ENCODE measurements around the gene CDC42SE2.

DNA sequence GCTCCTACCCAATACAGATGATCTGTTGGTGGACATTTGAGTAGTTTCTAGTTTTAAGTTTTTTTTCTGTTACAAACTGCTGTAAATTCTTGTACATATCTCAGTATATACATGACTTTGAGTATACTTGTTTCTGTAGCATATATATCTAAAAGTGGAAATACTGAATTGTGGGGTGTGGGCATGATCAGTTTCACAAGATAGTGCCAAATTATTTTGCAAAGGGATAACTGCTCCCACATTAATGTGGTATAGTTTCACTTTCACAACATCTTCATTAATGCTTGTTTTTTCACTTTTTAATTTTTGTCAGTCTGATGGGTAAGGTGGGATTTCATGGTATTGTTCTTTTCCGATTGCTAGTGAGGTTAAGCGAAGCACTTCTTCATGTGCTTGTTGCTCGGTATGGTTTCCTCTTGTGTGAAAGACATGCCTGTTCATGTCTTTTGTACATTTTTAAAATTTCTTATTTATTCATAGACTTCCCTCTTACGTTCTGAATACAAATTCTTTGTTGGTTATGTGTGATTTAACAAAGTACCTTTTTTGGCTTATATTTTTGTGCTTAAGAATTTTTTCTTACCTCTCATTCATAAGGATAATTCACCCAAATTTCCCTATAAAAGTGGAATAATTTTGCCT, 103.5 kb downstream of the CDC42SE2 start:
- TF ChIP-seq POLR2A (IDR thresholded peaks at IDR 0.05) = no peak
- TF ChIP-seq, protein P1, sequence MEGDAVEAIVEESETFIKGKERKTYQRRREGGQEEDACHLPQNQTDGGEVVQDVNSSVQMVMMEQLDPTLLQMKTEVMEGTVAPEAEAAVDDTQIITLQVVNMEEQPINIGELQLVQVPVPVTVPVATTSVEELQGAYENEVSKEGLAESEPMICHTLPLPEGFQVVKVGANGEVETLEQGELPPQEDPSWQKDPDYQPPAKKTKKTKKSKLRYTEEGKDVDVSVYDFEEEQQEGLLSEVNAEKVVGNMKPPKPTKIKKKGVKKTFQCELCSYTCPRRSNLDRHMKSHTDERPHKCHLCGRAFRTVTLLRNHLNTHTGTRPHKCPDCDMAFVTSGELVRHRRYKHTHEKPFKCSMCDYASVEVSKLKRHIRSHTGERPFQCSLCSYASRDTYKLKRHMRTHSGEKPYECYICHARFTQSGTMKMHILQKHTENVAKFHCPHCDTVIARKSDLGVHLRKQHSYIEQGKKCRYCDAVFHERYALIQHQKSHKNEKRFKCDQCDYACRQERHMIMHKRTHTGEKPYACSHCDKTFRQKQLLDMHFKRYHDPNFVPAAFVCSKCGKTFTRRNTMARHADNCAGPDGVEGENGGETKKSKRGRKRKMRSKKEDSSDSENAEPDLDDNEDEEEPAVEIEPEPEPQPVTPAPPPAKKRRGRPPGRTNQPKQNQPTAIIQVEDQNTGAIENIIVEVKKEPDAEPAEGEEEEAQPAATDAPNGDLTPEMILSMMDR (IDR thresholded peaks at IDR 0.05) = no peak

All from esophagus squamous epithelium (tissue), 4 donors.